HepG2 (cell line): ENCODE data around the gene AK9. TPM values are rescaled to one million over a fixed set of nuclear protein-coding genes. Genes with fewer than 3 reads are reported as not detected.

Experiments used
- ATAC-seq: fragments of 200-7000 bp; cut with Tn5 transposase; 3 replicates; pipeline ENCODE4 v1.9.1; 2020; ENCODE audit warnings: mild to moderate bottlenecking, moderate library complexity
- BruUV-seq: library from RNA; stranded (reverse); fragments of 400-500 nt; replicated peaks from 2 replicates; lab custom pipeline; 2021; lab: Mats Ljungman, UMichigan
- CTCF ChIA-PET: fragments of 300-600 bp; formaldehyde crosslinking; extraction: SDS; loops from one replicate; lab custom pipeline; 2021; ENCODE audit warnings: low total read pairs, inconsistent platforms, low intra/inter-chr PET ratio; lab: Yijun Ruan, JAX
- POLR2A ChIA-PET: fragments of 350-600 bp; sonication (Branson Sonifier 250); formaldehyde crosslinking; loops from one replicate; lab custom pipeline; 2020; ENCODE audit warnings: antibody characterized with exemption, inconsistent platforms; lab: Yijun Ruan, JAX
- DNase-seq: peaks from one replicate; pipeline ENCODE4 v3.0.0-alpha.2; 2015; ENCODE audit warnings: low spot score
- FAIRE-seq: peaks from 3 replicates; lab custom pipeline; 2011; peaks lifted over from hg19 to GRCh38; lab: Jason Lieb, UNC
- H2AFZ ChIP-seq: one replicate; pipeline ENCODE4 v1.6.1; 2011; ENCODE audit warnings: low read length, inconsistent platforms
- H3K27ac ChIP-seq: fragments of 300-600 bp; 3 replicates; pipeline ENCODE4 v1.8.0; 2011; ENCODE audit warnings: mixed run types, mild to moderate bottlenecking, mixed read lengths, low read length, inconsistent platforms; ENCODE audit not compliant: insufficient read depth; ENCODE audit errors: extremely low read length
- H3K27me3 ChIP-seq, 2 experiments: fragments of 200-600 bp in 1 of 2; 2 replicates in 1 of 2; 3 replicates in 1 of 2; pipeline versions ENCODE4 v1.6.0 to v1.8.0; 2011; ENCODE audit warnings: low read length in 2 of 2, mild to moderate bottlenecking in 2 of 2, moderate library complexity in 2 of 2, inconsistent platforms in 1 of 2; ENCODE audit not compliant: insufficient read depth in 2 of 2, control insufficient read depth in 1 of 2
- H3K36me3 ChIP-seq, 2 experiments: fragments of 200-600 bp in 1 of 2; replicated peaks in 1 of 2; 2 replicates in 1 of 2; 3 replicates in 1 of 2; pipeline versions ENCODE4 v1.5.1 to v1.8.0; 2011; ENCODE audit warnings: low read length in 2 of 2, inconsistent platforms in 1 of 2; ENCODE audit not compliant: insufficient read depth in 2 of 2, control insufficient read depth in 1 of 2
- H3K4me1 ChIP-seq: 2 replicates; pipeline ENCODE4 v1.5.1; 2012; ENCODE audit warnings: low read length, inconsistent platforms; ENCODE audit not compliant: insufficient read depth
- H3K4me2 ChIP-seq: 2 replicates; pipeline ENCODE4 v1.6.0; 2011; ENCODE audit warnings: low read depth, low read length, inconsistent platforms
- H3K4me3 ChIP-seq, 3 experiments: fragments of 200-600 bp in 1 of 3; sonication (generic), shearing (Covaris generic) in 1 of 3; replicated peaks in 1 of 3; 2 replicates each; pipeline ENCODE4 v1.5.1; 2011 to 2016; ENCODE audit warnings: low read length in 3 of 3, inconsistent platforms in 2 of 3, low read depth in 2 of 3, mild to moderate bottlenecking in 2 of 3, control low read depth in 1 of 3, mixed read lengths in 1 of 3; ENCODE audit not compliant: insufficient read depth in 1 of 3
- H3K79me2 ChIP-seq: one replicate; pipeline ENCODE4 v1.6.1; 2011; ENCODE audit warnings: low read length, inconsistent platforms; ENCODE audit not compliant: insufficient read depth
- H3K9ac ChIP-seq: 2 replicates; pipeline ENCODE4 v1.6.0; 2011; ENCODE audit warnings: mild to moderate bottlenecking, low read depth, low read length, inconsistent platforms; ENCODE audit not compliant: insufficient read depth
- H3K9me3 ChIP-seq: 2 replicates; pipeline ENCODE4 v1.5.1; 2012; ENCODE audit warnings: mild to moderate bottlenecking, low read length
- H4K20me1 ChIP-seq: 2 replicates; pipeline ENCODE4 v1.6.0; 2011; ENCODE audit warnings: inconsistent platforms, mild to moderate bottlenecking, low read length, moderate library complexity; ENCODE audit not compliant: insufficient read depth
- BRF2 ChIP-seq: sonication (generic); formaldehyde crosslinking; IDR thresholded peaks from 2 replicates; pipeline ENCODE4 v1.8.1; 2022; ENCODE audit warnings: mild to moderate bottlenecking, missing genetic modification reagents
- CHCHD3 ChIP-seq: sonication (generic); formaldehyde crosslinking; IDR thresholded peaks from 2 replicates; pipeline ENCODE4 v1.8.0; 2022; ENCODE audit warnings: mild to moderate bottlenecking, missing genetic modification reagents, moderate library complexity
- FOSL1 ChIP-seq: sonication (generic); formaldehyde crosslinking; IDR thresholded peaks from 2 replicates; pipeline ENCODE4 v1.9.0; 2021; ENCODE audit warnings: missing genetic modification reagents, borderline replicate concordance
- GATA4 ChIP-seq: sonication (generic); IDR thresholded peaks from 2 replicates; pipeline ENCODE4 v1.6.1; 2016; ENCODE audit warnings: antibody characterized with exemption, low read depth, borderline replicate concordance
- HMGA1 ChIP-seq: sonication (generic); formaldehyde crosslinking; conservative IDR thresholded peaks from 2 replicates; pipeline ENCODE4 v1.4.0; 2020; ENCODE audit warnings: missing genetic modification reagents
- HNF4G ChIP-seq, 2 experiments: sonication (generic) in 1 of 2; formaldehyde crosslinking in 1 of 2; IDR thresholded peaks; 2 replicates each; pipeline versions ENCODE4 v1.4.0 to v1.6.1; 2011 to 2020; ENCODE audit warnings: borderline replicate concordance in 2 of 2, low read depth in 2 of 2, mild to moderate bottlenecking in 2 of 2, low read length in 1 of 2, missing genetic modification reagents in 1 of 2, moderate library complexity in 1 of 2
- MAFG ChIP-seq: sonication (generic); formaldehyde crosslinking; IDR thresholded peaks from 2 replicates; pipeline ENCODE4 v1.5.1; 2020; ENCODE audit warnings: mild to moderate bottlenecking, missing genetic modification reagents
- MTERF4 ChIP-seq: sonication (generic); formaldehyde crosslinking; IDR thresholded peaks from 2 replicates; pipeline ENCODE4 v1.8.0; 2023; ENCODE audit warnings: mild to moderate bottlenecking, missing genetic modification reagents
- PBX2 ChIP-seq: IDR thresholded peaks from 2 replicates; pipeline ENCODE4 v1.6.1; 2016; ENCODE audit warnings: control low read depth
- POGK ChIP-seq: sonication (generic); formaldehyde crosslinking; conservative IDR thresholded peaks from 2 replicates; pipeline ENCODE4 v1.8.0; 2022; ENCODE audit warnings: mild to moderate bottlenecking, moderate library complexity, missing genetic modification reagents
- RFX3 ChIP-seq: IDR thresholded peaks from 2 replicates; pipeline ENCODE4 v1.6.1; 2016; ENCODE audit warnings: missing biosample characterization, missing genetic modification reagents
- SKIL ChIP-seq: sonication (generic); formaldehyde crosslinking; IDR thresholded peaks from 2 replicates; pipeline ENCODE4 v1.8.0; 2022; ENCODE audit warnings: missing genetic modification reagents, mild to moderate bottlenecking, moderate library complexity, borderline replicate concordance
- ZBTB26 ChIP-seq: IDR thresholded peaks from 2 replicates; pipeline ENCODE4 v1.6.1; 2016; ENCODE audit warnings: missing compliant biosample characterization, missing genetic modification reagents, borderline replicate concordance
- ZNF326 ChIP-seq: sonication (generic); formaldehyde crosslinking; IDR thresholded peaks from 2 replicates; pipeline ENCODE4 v1.4.0; 2020; ENCODE audit warnings: missing genetic modification reagents, borderline replicate concordance
- WGBS: methylation state at CpG from one replicate; pipeline ENCODE4 v1.1.6; 2017; ENCODE audit warnings: low lambda C conversion rate; 5-methylcytosine and 5-hydroxymethylcytosine counted together
- in situ Hi-C: cut with HindIII; loops from 2 replicates; pipeline ENCODE4 v1.10.0; 2017; ENCODE audit warnings: low pct_unique_long_range_greater_than_20kb; ENCODE audit not compliant: extremely low pct_ligation_motif_present
- intact Hi-C: fragments of 100-400 bp; cut with micrococcal nuclease; formaldehyde crosslinking; loops from one replicate; pipeline ENCODE4 v1.10.0; 2022; ENCODE audit not compliant: unreplicated experiment
- polyA plus RNA-seq, 8 experiments: library from polyadenylated mRNA; depleted of rRNA in 3 of 8; stranded (reverse) in 7 of 8; unstranded in 1 of 8; fragments of >200 nt; fragmentation: Illumina TruSeq in 4 of 8; extraction: Trizol in 4 of 8; gene quantifications; 2 replicates each; pipeline versions ENCODE4 v1.2.1 to v1.2.3, GENCODE V29; 2011 to 2016; ENCODE audit warnings: low read depth in 4 of 8, missing spikeins in 1 of 8, mixed read lengths in 1 of 8; ENCODE audit not compliant: insufficient read depth in 1 of 8
- total RNA-seq, 5 experiments: library from RNA; depleted of rRNA; stranded (reverse); fragments of >200 nt; fragmentation: Illumina TruSeq; extraction: Trizol; gene quantifications; 2 replicates each; pipeline ENCODE4 v1.2.3, GENCODE V29; 2016; ENCODE audit warnings: low read depth in 1 of 5

Gene AK9
- total and polyA plus RNA-seq, 2 of the 13 experiments (the other 11 are each of a cell fraction or from before 2014, with no cell fraction given), result 3.2 to 4.8 TPM

GRCh38 chr6:109467696-109468095 lies 223.3 kb downstream of the AK9 start:
- Histone ChIP-seq H2AFZ (no peak overlapping the region), H3K4me1 (no peaks in the 10 kb centered on the region), H3K4me3 (no peak overlapping the region), H3K9me3 (no peaks in the 10 kb centered on the region), H3K79me2 (no peaks in the 10 kb centered on the region), H4K20me1 (no peaks in the 10 kb centered on the region), H3K27ac (no peak overlapping the region), H3K36me3 (peaks cover 19 to 58% of the 10 kb centered on the region in 2 experiments; a peak in 4 of 5 replicates), H3K4me2 (no peak overlapping the region), H3K9ac (no peak overlapping the region), H3K27me3 (no peaks in the 10 kb centered on the region)
- FAIRE-seq, result no peak
- intact Hi-C loops (no loop called here), in situ Hi-C loops (no loop called here)
- no peak for DNase-seq
- WGBS, result 94% methylated on average over 6 of the region's 6 CpGs
- CTCF ChIA-PET, result no interaction called here
- POLR2A ChIA-PET, result no interaction called here
- no TSS peak for BruUV-seq
- ATAC-seq, result no peak
- TF ChIP-seq FOSL1 (CRISPR knock-in tag), result no peak
- no peak for TF ChIP-seq HMGA1 (CRISPR knock-in tag)
- no peak for TF ChIP-seq CHCHD3 (CRISPR knock-in tag)
- TF ChIP-seq ZBTB26 (CRISPR knock-in tag), result no peak
- TF ChIP-seq PBX2 (CRISPR knock-in tag), result no peak
- TF ChIP-seq SKIL (CRISPR knock-in tag), result no peak
- TF ChIP-seq BRF2 (CRISPR knock-in tag), result no peak
- no peak for TF ChIP-seq ZNF326 (CRISPR knock-in tag)
- no peak for TF ChIP-seq RFX3
- TF ChIP-seq GATA4, result no peak
- TF ChIP-seq MAFG, result no peak
- TF ChIP-seq MTERF4 (CRISPR knock-in tag), result no peak
- no peak for TF ChIP-seq POGK (CRISPR knock-in tag)
- TF ChIP-seq HNF4G (IDR thresholded peaks at IDR 0.05; ENCODE audit: borderline replicate concordance, low read depth, low read length), result no peak
- no peak for TF ChIP-seq HNF4G (CRISPR knock-in tag; IDR thresholded peaks at IDR 0.05; ENCODE audit: borderline replicate concordance, low read depth)
